ENCODE results near the gene ASCC2.

ASCC2 gene

GRCh38 chr22:29751669-29752068 lies 86.4 kb downstream of the ASCC2 start:
- DNase-seq = no peak

GRCh38 chr22:29750559-29751538 lies 87.2 kb downstream of the ASCC2 start:
- DNase-seq = no peak

GRCh38 chr22:29750029-29750428 lies 88.0 kb downstream of the ASCC2 start:
- no peak for DNase-seq

- DNase-seq = no peak
Measured at GRCh38 chr22:29748248-29748893, 89.7 kb downstream of the ASCC2 start.

GRCh38 chr22:29747832-29748231 lies 90.2 kb downstream of the ASCC2 start:
- DNase-seq = no peak

- no peak for DNase-seq
Measured at GRCh38 chr22:29744902-29745301, 93.2 kb downstream of the ASCC2 start.

- DNase-seq = no peak
Measured at GRCh38 chr22:29742326-29742725, 95.7 kb downstream of the ASCC2 start.

GRCh38 chr22:29741926-29742325 lies 96.1 kb downstream of the ASCC2 start:
- DNase-seq = no peak

- no peak for DNase-seq
Measured at GRCh38 chr22:29740216-29740615, 97.9 kb downstream of the ASCC2 start.

GRCh38 chr22:29739346-29739875 lies 98.7 kb downstream of the ASCC2 start:
- DNase-seq = no peak

All from effector CD8-positive, alpha-beta T cell (primary cell).